H1 (cell line): Measurements from ENCODE around the gene ABCA13. TPM values are rescaled to one million over a fixed set of nuclear protein-coding genes. Genes with fewer than 3 reads are reported as not detected.

Experiments used
- CTCF ChIA-PET: fragments of 300-600 bp; sonication (Branson Sonifier 250); formaldehyde crosslinking; loops from one replicate; lab custom pipeline; 2021; ENCODE audit not compliant: partially characterized antibody; lab: Charles Lee
- POLR2A ChIA-PET: fragments of 300-600 bp; sonication (Branson Sonifier 250); formaldehyde crosslinking; loops from one replicate; lab custom pipeline; 2021; ENCODE audit warnings: inconsistent platforms; ENCODE audit not compliant: partially characterized antibody; lab: Charles Lee
- DNase-seq, 2 experiments: peaks; one replicate each; pipeline versions ENCODE4 v3.0.0 to v3.0.0-alpha.2; 2010 to 2022; ENCODE audit warnings: low spot score in 2 of 2, low read depth in 1 of 2, mixed read lengths in 1 of 2
- FAIRE-seq: peaks from 2 replicates; lab custom pipeline; 2011; peaks lifted over from hg19 to GRCh38; lab: Jason Lieb, UNC
- H2AFZ ChIP-seq: 2 replicates; pipeline ENCODE4 v1.8.1; 2012; ENCODE audit warnings: low read length, inconsistent platforms
- H2AK5ac ChIP-seq: 2 replicates; pipeline ENCODE4 v1.6.1; 2013; ENCODE audit warnings: low read depth, low read length
- H2BK120ac ChIP-seq: replicated peaks from 2 replicates; pipeline ENCODE3; 2013; ENCODE audit warnings: low read depth, low read length, inconsistent platforms
- H2BK12ac ChIP-seq: 2 replicates; pipeline ENCODE4 v1.6.1; 2013; ENCODE audit warnings: low read depth, low read length
- H2BK15ac ChIP-seq: 2 replicates; pipeline ENCODE4 v1.6.1; 2013; ENCODE audit warnings: low read length
- H2BK20ac ChIP-seq: 2 replicates; pipeline ENCODE4 v1.6.1; 2013; ENCODE audit warnings: low read length
- H2BK5ac ChIP-seq: 2 replicates; pipeline ENCODE4 v1.6.1; 2013; ENCODE audit warnings: low read depth, low read length
- H3K14ac ChIP-seq: 2 replicates; pipeline ENCODE4 v1.6.1; 2013; ENCODE audit warnings: inconsistent platforms; ENCODE audit not compliant: insufficient read length
- H3K18ac ChIP-seq: 2 replicates; pipeline ENCODE4 v1.6.1; 2013; ENCODE audit warnings: low read length; ENCODE audit errors: extremely low read depth
- H3K23ac ChIP-seq: 2 replicates; pipeline ENCODE4 v1.6.1; 2013; ENCODE audit warnings: inconsistent platforms; ENCODE audit not compliant: insufficient read length
- H3K23me2 ChIP-seq: 2 replicates; pipeline ENCODE4 v1.6.1; 2013; ENCODE audit warnings: low read depth, low read length
- H3K27ac ChIP-seq: 2 replicates; pipeline ENCODE4 v1.6.1; 2011; ENCODE audit warnings: low read depth, low read length, inconsistent platforms
- H3K27me3 ChIP-seq, 4 experiments: replicated peaks in 1 of 4; 1 replicate in 1 of 4; 2 replicates in 3 of 4; pipeline versions ENCODE4 v1.6.1 to v1.8.1; 2011 to 2013; ENCODE audit warnings: low read length in 3 of 4, mild to moderate bottlenecking in 3 of 4, inconsistent platforms in 2 of 4, mixed read lengths in 2 of 4, moderate library complexity in 1 of 4; ENCODE audit not compliant: control insufficient read depth in 3 of 4, insufficient read depth in 3 of 4; ENCODE audit errors: extremely low read depth in 1 of 4
- H3K36me3 ChIP-seq, 4 experiments: 2 replicates each; pipeline versions ENCODE4 v1.6.1 to v1.8.1; 2011 to 2013; ENCODE audit warnings: mild to moderate bottlenecking in 4 of 4, low read length in 3 of 4, moderate library complexity in 2 of 4, control low read depth in 1 of 4, inconsistent platforms in 1 of 4; ENCODE audit not compliant: insufficient read depth in 4 of 4, control insufficient read depth in 2 of 4
- H3K4ac ChIP-seq: replicated peaks from 2 replicates; pipeline ENCODE3; 2013; ENCODE audit warnings: low read length, low read depth, mixed read lengths, inconsistent platforms; ENCODE audit not compliant: insufficient read length
- H3K4me1 ChIP-seq, 4 experiments: replicated peaks in 1 of 4; 1 replicate in 1 of 4; 2 replicates in 3 of 4; pipeline versions ENCODE4 v1.6.1 to v1.8.1; 2011 to 2013; ENCODE audit warnings: low read length in 3 of 4, inconsistent platforms in 2 of 4, mixed read lengths in 1 of 4; ENCODE audit not compliant: insufficient read depth in 4 of 4, control insufficient read depth in 3 of 4
- H3K4me2 ChIP-seq, 2 experiments: 2 replicates each; pipeline versions ENCODE4 v1.6.1 to v1.8.1; 2011 to 2013; ENCODE audit warnings: low read depth in 2 of 2, low read length in 2 of 2, control low read depth in 1 of 2, inconsistent platforms in 1 of 2, mild to moderate bottlenecking in 1 of 2; ENCODE audit not compliant: insufficient read depth in 1 of 2
- H3K4me3 ChIP-seq, 4 experiments: fragments of 200-600, 300-600 bp in 1 of 4; sonication (generic), shearing (Covaris generic), sonication (Bioruptor Twin) in 1 of 4; 2 replicates each; pipeline versions ENCODE4 v1.5.1 to v1.8.1; 2011 to 2016; ENCODE audit warnings: low read length in 4 of 4, low read depth in 3 of 4, control low read depth in 2 of 4, inconsistent platforms in 2 of 4, mild to moderate bottlenecking in 2 of 4, mixed read lengths in 1 of 4, moderate library complexity in 1 of 4; ENCODE audit not compliant: insufficient read depth in 2 of 4; ENCODE audit errors: extremely low read depth in 1 of 4
- H3K56ac ChIP-seq: replicated peaks from 2 replicates; pipeline ENCODE3; 2013; ENCODE audit warnings: low read depth, mild to moderate bottlenecking, mixed read lengths, low read length, inconsistent platforms; ENCODE audit not compliant: insufficient read length
- H3K79me1 ChIP-seq: 2 replicates; pipeline ENCODE4 v1.6.1; 2013; ENCODE audit warnings: low read depth, low read length, control low read depth
- H3K79me2 ChIP-seq, 2 experiments: 2 replicates each; pipeline versions ENCODE4 v1.6.1 to v1.8.1; 2012 to 2013; ENCODE audit warnings: low read length in 2 of 2, mild to moderate bottlenecking in 2 of 2, inconsistent platforms in 1 of 2; ENCODE audit not compliant: insufficient read depth in 2 of 2, control insufficient read depth in 1 of 2
- H3K9ac ChIP-seq, 4 experiments: replicated peaks in 1 of 4; 1 replicate in 1 of 4; 2 replicates in 3 of 4; pipeline versions ENCODE4 v1.6.1 to v1.8.1; 2011 to 2013; ENCODE audit warnings: low read depth in 3 of 4, low read length in 3 of 4, control low read depth in 2 of 4, mild to moderate bottlenecking in 2 of 4, moderate library complexity in 2 of 4, inconsistent platforms in 1 of 4; ENCODE audit errors: extremely low read depth in 1 of 4
- H3K9me3 ChIP-seq, 2 experiments: 2 replicates each; pipeline versions ENCODE4 v1.6.1 to v1.8.1; 2012 to 2013; ENCODE audit warnings: mild to moderate bottlenecking in 2 of 2, moderate library complexity in 2 of 2, control low read depth in 1 of 2, inconsistent platforms in 1 of 2, low read depth in 1 of 2, low read length in 1 of 2, mixed read lengths in 1 of 2; ENCODE audit not compliant: insufficient read depth in 2 of 2
- H4K20me1 ChIP-seq, 2 experiments: replicated peaks in 1 of 2; 2 replicates each; pipeline versions ENCODE3 to v1.8.1; 2011 to 2013; ENCODE audit warnings: inconsistent platforms in 2 of 2, low read length in 2 of 2, mild to moderate bottlenecking in 1 of 2; ENCODE audit not compliant: insufficient read depth in 2 of 2, control insufficient read depth in 1 of 2
- H4K5ac ChIP-seq: 2 replicates; pipeline ENCODE4 v1.6.1; 2013; ENCODE audit warnings: low read length, low read depth, mixed read lengths, inconsistent platforms; ENCODE audit not compliant: insufficient read length
- H4K8ac ChIP-seq: 2 replicates; pipeline ENCODE4 v1.8.0; 2013; ENCODE audit warnings: mild to moderate bottlenecking, moderate library complexity, low read length, inconsistent platforms; ENCODE audit not compliant: insufficient read depth; ENCODE audit errors: extremely low read depth
- H4K91ac ChIP-seq: replicated peaks from 2 replicates; pipeline ENCODE3; 2013; ENCODE audit warnings: low read length, mixed read lengths, inconsistent platforms; ENCODE audit not compliant: insufficient read length
- EZH2 ChIP-seq: fragments of 200-600 bp; sonication (generic); IDR thresholded peaks from 2 replicates; pipeline ENCODE4 v1.7.1; 2012; ENCODE audit warnings: low read depth, mild to moderate bottlenecking, moderate library complexity, low read length, inconsistent platforms; ENCODE audit not compliant: severe bottlenecking
- RXRA ChIP-seq: IDR thresholded peaks from 2 replicates; pipeline ENCODE4 v1.6.1; 2011; ENCODE audit warnings: low read depth, mild to moderate bottlenecking, low read length, moderate library complexity; ENCODE audit not compliant: insufficient read depth
- TAF7 ChIP-seq: optimal IDR thresholded peaks from 2 replicates; pipeline ENCODE3; 2011; ENCODE audit warnings: low read depth, mild to moderate bottlenecking, inconsistent platforms, low read length, moderate library complexity, borderline replicate concordance
- WGBS, 2 experiments: shearing (Covaris generic) in 1 of 2; methylation state at CpG; one replicate each; pipeline versions ENCODE4 v1.1.6 to v1.1.7; 2013 to 2015; ENCODE audit warnings: low lambda C conversion rate in 2 of 2, mixed read lengths in 2 of 2, inconsistent platforms in 1 of 2, low coverage in 1 of 2, missing lambda C conversion rate in 1 of 2; ENCODE audit not compliant: insufficient replicate concordance in 2 of 2, insufficient coverage in 1 of 2, insufficient read length in 1 of 2; ENCODE audit errors: extremely low coverage in 1 of 2, missing lambda C conversion rate in 1 of 2; 5-methylcytosine and 5-hydroxymethylcytosine counted together
- polyA plus RNA-seq, 7 experiments: library from polyadenylated mRNA; depleted of rRNA in 3 of 7; stranded (reverse) in 5 of 7; unstranded in 2 of 7; fragments of >200 nt in 5 of 7; fragments of 200-250 nt in 2 of 7; gene quantifications; 1 replicate in 5 of 7; 2 replicates in 1 of 7; 4 replicates in 1 of 7; pipeline versions ENCODE4 v1.2.1 to v1.2.3, GENCODE V29; 2011 to 2013; ENCODE audit warnings: missing spikeins in 2 of 7, mixed read lengths in 2 of 7
- total RNA-seq: library from RNA; stranded (reverse); fragmentation: NEBNext Ultra II Directional; extraction: Animal tissue kit (Norgen Biotek cat#: 25700); gene quantifications from 2 replicates; pipeline ENCODE4 v1.2.1, GENCODE V29; 2021

ABCA13 gene
- total and polyA plus RNA-seq, 2 of the 8 experiments (the other 6 are each of a cell fraction or from before 2014, with no cell fraction given), result 0.07 to 0.09 TPM

- H3K27ac ChIP-seq, result no peak overlapping the region
- DNase-seq, result no peak
- ChIA-PET CTCF (interaction anchor here (1.0 kb wide), 1 partner anchor 838 kb away, joined by 3 read pairs; no protein-coding TSS in a partner anchor), POLR2A (interaction anchor here (0.6 kb wide), 1 partner anchor 173 kb away, joined by 3 read pairs; no protein-coding TSS in a partner anchor)
- no peak overlapping the region for H2BK120ac ChIP-seq
- no peak overlapping the region for H3K23ac ChIP-seq
- no peak for FAIRE-seq
- H3K79me1 ChIP-seq, result no peaks in the 10 kb centered on the region
- no peak overlapping the region for H2BK5ac ChIP-seq
- H3K18ac ChIP-seq, result no peak overlapping the region
- no peak overlapping the region for H4K5ac ChIP-seq
- H2AK5ac ChIP-seq, result no peak overlapping the region
- no peak overlapping the region for H2AFZ ChIP-seq
- no peak overlapping the region for H3K14ac ChIP-seq
- no peak overlapping the region for H2BK20ac ChIP-seq
- H3K36me3 ChIP-seq, result no peaks in the 10 kb centered on the region; a peak in 1 of 8 replicates
- H4K91ac ChIP-seq, result no peak overlapping the region
- no peaks in the 10 kb centered on the region; the same call in 1 of the 2 replicates for H3K23me2 ChIP-seq
- H3K27me3 ChIP-seq, result no peaks in the 10 kb centered on the region
- H3K4ac ChIP-seq, result no peak overlapping the region
- no peak overlapping the region for H3K56ac ChIP-seq
- no peaks in the 10 kb centered on the region for H4K20me1 ChIP-seq
- H3K9ac ChIP-seq, result no peak overlapping the region
- no peaks in the 10 kb centered on the region for H3K4me1 ChIP-seq
- no peaks in the 10 kb centered on the region for H3K9me3 ChIP-seq
- no peaks in the 10 kb centered on the region for H3K79me2 ChIP-seq
- H2BK12ac ChIP-seq, result no peak overlapping the region
- no peak overlapping the region for H3K4me3 ChIP-seq
- 100% methylated on average over 2 of the region's 2 CpGs; no CpG with 5 or more reads in 1 of the 2 experiments for WGBS, 2 experiments
- H3K4me2 ChIP-seq, result no peak overlapping the region
- no peak overlapping the region for H4K8ac ChIP-seq
- TF ChIP-seq RXRA, result no peak
- no peak for TF ChIP-seq EZH2
- no peak for TF ChIP-seq TAF7
- H2BK15ac ChIP-seq, result no peak overlapping the region
Measured at GRCh38 chr7:48398191-48398590, 226.9 kb downstream of the ABCA13 start.
